ENCODE measurements around the gene LYRM4. TPM values are rescaled to one million over a fixed set of nuclear protein-coding genes. Genes with fewer than 3 reads are reported as not detected.
A peak's percentile ranks its signal among the peaks of the same experiment; 100 is the strongest.

LYRM4 gene
- total and polyA plus RNA-seq, 4 donors = 15.2 to 23.2 (median 19.1) TPM

DNA sequence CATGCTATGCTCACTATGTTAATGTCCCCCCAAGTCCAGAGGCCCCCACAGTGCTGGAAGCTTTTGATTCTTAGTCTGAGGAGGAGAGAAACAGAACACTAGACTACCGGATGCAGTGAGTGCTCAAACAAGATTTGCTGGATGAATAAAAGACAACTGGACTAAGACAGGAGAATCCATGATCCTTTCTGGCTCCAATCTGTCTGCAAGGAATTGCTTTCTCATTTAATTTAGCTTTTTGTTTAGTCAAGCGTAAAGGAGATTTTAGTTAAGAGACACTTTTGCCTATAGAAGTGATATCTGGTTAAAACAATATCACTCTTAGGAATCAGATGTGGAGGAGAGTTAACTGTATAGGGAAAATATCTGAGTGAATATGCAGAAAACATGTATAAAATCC, 13.5 kb downstream of the LYRM4 start:
- H3K4me1 ChIP-seq (ENCODE audit: control insufficient read depth in 5 of 5, insufficient read depth in 5 of 5, low read length in 5 of 5) = peaks cover 0 to 8% (median 0%) of the 10 kb centered on the region in 5 donors
- DNase-seq = no peak
- WGBS, 2 donors = 92 to 94% methylated on average over 2 of the region's 2 CpGs
- no peaks in the 10 kb centered on the region for H3K27me3 ChIP-seq (ENCODE audit: control insufficient read depth in 3 of 3, insufficient read depth in 3 of 3, low read length in 2 of 3)
- TF ChIP-seq CTCF (IDR thresholded peaks at IDR 0.05; ENCODE audit: control extremely low read depth, extremely low read depth) = no peak
- H3K9ac ChIP-seq (ENCODE audit: insufficient read depth in 1 of 2, low read length in 2 of 2) = peak overlapping the region in 1 of 2 donors; percentile 8
- no peak overlapping the region for H3K27ac ChIP-seq (ENCODE audit: low read depth in 1 of 2, low read length in 1 of 2)
- H3K36me3 ChIP-seq (ENCODE audit: control insufficient read depth in 4 of 4, insufficient read depth in 4 of 4, low read length in 4 of 4) = peaks cover 0 to 8% (median 2%) of the 10 kb centered on the region in 4 donors
- H3K9me3 ChIP-seq (ENCODE audit: control insufficient read depth in 4 of 4, insufficient read depth in 3 of 4, low read length in 3 of 4) = no peaks in the 10 kb centered on the region
- no peak for ATAC-seq (ENCODE audit: insufficient read depth, low FRiP score)
- H3K4me3 ChIP-seq = no peak overlapping the region

GRCh38 chr6:5246141-5247097, 14.3 kb downstream of the LYRM4 start:
- WGBS, 2 donors = 73 to 82% methylated on average over 13 of the region's 13 CpGs
- peaks cover 0 to 3% (median 1%) of the 10 kb centered on the region in 4 donors for H3K36me3 ChIP-seq (ENCODE audit: control insufficient read depth in 4 of 4, insufficient read depth in 4 of 4, low read length in 4 of 4)
- ATAC-seq (ENCODE audit: insufficient read depth, low FRiP score) = peak; percentile 34

GRCh38 chr6:5243069-5243468, 17.7 kb downstream of the LYRM4 start:
- H3K9me3 ChIP-seq (ENCODE audit: control insufficient read depth in 4 of 4, insufficient read depth in 3 of 4, low read length in 3 of 4) = no peaks in the 10 kb centered on the region
- no peak overlapping the region for H3K27ac ChIP-seq (ENCODE audit: low read depth in 1 of 2, low read length in 1 of 2)
- no peak overlapping the region for H3K4me3 ChIP-seq
- DNase-seq = no peak
- no peak for ATAC-seq (ENCODE audit: insufficient read depth, low FRiP score)
- H3K9ac ChIP-seq (ENCODE audit: insufficient read depth in 1 of 2, low read length in 2 of 2) = no peak overlapping the region
- TF ChIP-seq CTCF (IDR thresholded peaks at IDR 0.05; ENCODE audit: control extremely low read depth, extremely low read depth) = no peak
- peaks cover 0 to 10% (median 0%) of the 10 kb centered on the region in 5 donors for H3K4me1 ChIP-seq (ENCODE audit: control insufficient read depth in 5 of 5, insufficient read depth in 5 of 5, low read length in 5 of 5)
- WGBS, 2 donors = 87 to 91% methylated on average over 12 of the region's 12 CpGs
- peaks cover 0 to 9% (median 2%) of the 10 kb centered on the region in 4 donors for H3K36me3 ChIP-seq (ENCODE audit: control insufficient read depth in 4 of 4, insufficient read depth in 4 of 4, low read length in 4 of 4)
- no peaks in the 10 kb centered on the region for H3K27me3 ChIP-seq (ENCODE audit: control insufficient read depth in 3 of 3, insufficient read depth in 3 of 3, low read length in 2 of 3)

More at GRCh38 chr6:5246141-5247097, 14.3 kb downstream of the LYRM4 start:
- Histone ChIP-seq H3K27me3 (ENCODE audit: control insufficient read depth in 3 of 3, insufficient read depth in 3 of 3, low read length in 2 of 3) (no peaks in the 10 kb centered on the region), H3K4me3 (no peak overlapping the region), H3K27ac (ENCODE audit: low read depth in 1 of 2, low read length in 1 of 2) (no peak overlapping the region), H3K9me3 (ENCODE audit: control insufficient read depth in 4 of 4, insufficient read depth in 3 of 4, low read length in 3 of 4) (no peaks in the 10 kb centered on the region), H3K9ac (ENCODE audit: insufficient read depth in 1 of 2, low read length in 2 of 2) (peak overlapping the region in 1 of 2 donors; percentile 8), H3K4me1 (ENCODE audit: control insufficient read depth in 5 of 5, insufficient read depth in 5 of 5, low read length in 5 of 5) (peaks cover 0 to 8% (median 0%) of the 10 kb centered on the region in 5 donors)
- DNase-seq = peak; percentile 36 to 58 (median 55)
- TF ChIP-seq CTCF (IDR thresholded peaks at IDR 0.05; ENCODE audit: control extremely low read depth, extremely low read depth) = no peak

Data from lung (tissue), 12 donors.